Endothelial cell of umbilical vein (primary cell): ENCODE data around the gene NUP62.

ENCODE experiments used
- CTCF ChIP-seq, 2 donors: IDR thresholded peaks; 1 replicate in 1 of 2; 2 replicates in 1 of 2; pipeline ENCODE4 v1.5.1; 2011; ENCODE audit warnings: low read length in 2 of 2, mild to moderate bottlenecking in 2 of 2, moderate library complexity in 2 of 2, control low read depth in 1 of 2, inconsistent platforms in 1 of 2, low read depth in 1 of 2; ENCODE audit not compliant: insufficient read depth in 1 of 2; ENCODE audit errors: extremely low read depth in 1 of 2
- GATA2 ChIP-seq: IDR thresholded peaks from 2 replicates; pipeline ENCODE4 v1.7.0; 2011; ENCODE audit warnings: low read depth, mild to moderate bottlenecking, moderate library complexity, mixed read lengths, low read length; ENCODE audit not compliant: insufficient read length, insufficient read depth
- MAX ChIP-seq: IDR thresholded peaks from 2 replicates; pipeline ENCODE4 v1.6.1; 2011; ENCODE audit not compliant: insufficient read depth, insufficient read length
- POLR2A ChIP-seq: IDR thresholded peaks from 2 replicates; pipeline ENCODE4 v1.6.1; 2012; ENCODE audit warnings: low read depth, mild to moderate bottlenecking, control low read depth, low read length

GRCh38 chr19:49873834-49874233 is 55.5 kb downstream of the NUP62 start:
- no peak for TF ChIP-seq CTCF (IDR thresholded peaks at IDR 0.05; ENCODE audit: extremely low read depth in 1 of 2, insufficient read depth in 1 of 2, low read depth in 1 of 2, low read length in 2 of 2)
- no peak for TF ChIP-seq POLR2A
- TF ChIP-seq MAX, result no peak
- TF ChIP-seq GATA2, result no peak
